OCI-LY7 (cell line): ENCODE measurements around the gene PRKCA. TPM values are rescaled to one million over a fixed set of nuclear protein-coding genes. Genes with fewer than 3 reads are reported as not detected.

Experiments used
- BruUV-seq: library from RNA; stranded (reverse); fragments of 400-500 nt; replicated peaks from 2 replicates; lab custom pipeline; 2021; lab: Mats Ljungman, UMichigan
- CTCF ChIA-PET: fragments of 300-600 bp; sonication (Branson Sonifier 250); formaldehyde crosslinking; loops from one replicate; lab custom pipeline; 2022; ENCODE audit warnings: antibody characterized with exemption; ENCODE audit not compliant: unreplicated experiment; lab: Charles Lee
- POLR2A ChIA-PET: fragments of 300-600 bp; sonication (Branson Sonifier 250); formaldehyde crosslinking; loops from one replicate; lab custom pipeline; 2022; ENCODE audit warnings: antibody characterized with exemption; lab: Charles Lee
- DNase-seq: peaks from one replicate; pipeline ENCODE4 v3.0.0-alpha.2; 2015; ENCODE audit warnings: low spot score
- H2AFZ ChIP-seq: fragments of 200-600 bp; sonication (generic), shearing (Covaris generic); 2 replicates; pipeline ENCODE4 v1.6.1; 2014; ENCODE audit warnings: mild to moderate bottlenecking, antibody characterized with exemption, low read length, moderate library complexity
- H3K27ac ChIP-seq: fragments of 200-600 bp; sonication (generic); 2 replicates; pipeline ENCODE4 v1.5.1; 2014; ENCODE audit warnings: mixed run types, low read depth, mild to moderate bottlenecking, moderate library complexity, low read length, inconsistent platforms; ENCODE audit not compliant: poor library complexity, severe bottlenecking
- H3K36me3 ChIP-seq: fragments of 200-600 bp; sonication (generic); 2 replicates; pipeline ENCODE4 v1.6.1; 2014; ENCODE audit warnings: mild to moderate bottlenecking, antibody characterized with exemption, low read length, moderate library complexity, mixed read lengths; ENCODE audit not compliant: insufficient read depth
- H3K4me1 ChIP-seq: fragments of 200-600 bp; sonication (generic); 2 replicates; pipeline ENCODE4 v1.5.1; 2014; ENCODE audit warnings: mild to moderate bottlenecking, low read length; ENCODE audit not compliant: insufficient read depth, poor library complexity, severe bottlenecking
- H3K4me2 ChIP-seq: fragments of 200-600 bp; sonication (generic); 2 replicates; pipeline ENCODE4 v1.6.1; 2014; ENCODE audit warnings: mild to moderate bottlenecking, low read length
- H3K4me3 ChIP-seq: fragments of 200-600 bp; sonication (generic); 2 replicates; pipeline ENCODE4 v1.5.1; 2014; ENCODE audit warnings: mild to moderate bottlenecking, low read depth, low read length; ENCODE audit not compliant: poor library complexity, severe bottlenecking
- H3K79me2 ChIP-seq: fragments of 200-600 bp; sonication (generic); 2 replicates; pipeline ENCODE4 v1.6.1; 2016; ENCODE audit warnings: low read depth, mild to moderate bottlenecking, low read length, moderate library complexity, mixed read lengths; ENCODE audit not compliant: insufficient read depth
- H3K9me2 ChIP-seq: fragments of 200-600 bp; sonication (generic); 2 replicates; pipeline ENCODE4 v1.6.1; 2016; ENCODE audit warnings: mild to moderate bottlenecking, low read length, mixed read lengths; ENCODE audit not compliant: insufficient read depth
- H3K9me3 ChIP-seq: fragments of 200-600 bp; sonication (generic); 2 replicates; pipeline ENCODE4 v1.6.1; 2014; ENCODE audit warnings: mild to moderate bottlenecking, mixed run types, low read length, mixed read lengths
- H4K20me1 ChIP-seq: fragments of 200-600 bp; sonication (generic); 2 replicates; pipeline ENCODE4 v1.6.1; 2014; ENCODE audit warnings: mild to moderate bottlenecking, antibody characterized with exemption, low read length, moderate library complexity, mixed read lengths; ENCODE audit not compliant: insufficient read depth
- EZH2phosphoT487 ChIP-seq: fragments of 200-600 bp; sonication (generic); IDR thresholded peaks from 2 replicates; pipeline ENCODE4 v1.6.1; 2018; ENCODE audit warnings: low read depth, borderline replicate concordance, mild to moderate bottlenecking, mixed run types, antibody characterized with exemption, low read length, moderate library complexity, mixed read lengths
- intact Hi-C: fragments of 100-400 bp; cut with micrococcal nuclease; formaldehyde crosslinking; loops from one replicate; pipeline ENCODE4 v1.10.0; 2022; ENCODE audit not compliant: unreplicated experiment
- total RNA-seq, 2 experiments: library from RNA; depleted of rRNA in 1 of 2; stranded (reverse); fragments of >200 nt in 1 of 2; shearing (Covaris generic) in 1 of 2; gene quantifications; 2 replicates each; pipeline ENCODE4 v1.2.3, GENCODE V29; 2014 to 2022
- TF ChIP-seq, protein P1 (sequence below): fragments of 200-600 bp; sonication (generic); conservative IDR thresholded peaks from 2 replicates; pipeline ENCODE4 v1.5.1; 2014; ENCODE audit warnings: mild to moderate bottlenecking, antibody characterized with exemption, low read length, moderate library complexity, mixed read lengths

PRKCA gene
- total RNA-seq, 2 experiments from 2014 or later: 6.6 to 32.1 TPM

GRCh38 chr17:66678061-66678460, 375.6 kb downstream of the PRKCA start:
- TF ChIP-seq EZH2phosphoT487: no peak
- TF ChIP-seq, protein P1, sequence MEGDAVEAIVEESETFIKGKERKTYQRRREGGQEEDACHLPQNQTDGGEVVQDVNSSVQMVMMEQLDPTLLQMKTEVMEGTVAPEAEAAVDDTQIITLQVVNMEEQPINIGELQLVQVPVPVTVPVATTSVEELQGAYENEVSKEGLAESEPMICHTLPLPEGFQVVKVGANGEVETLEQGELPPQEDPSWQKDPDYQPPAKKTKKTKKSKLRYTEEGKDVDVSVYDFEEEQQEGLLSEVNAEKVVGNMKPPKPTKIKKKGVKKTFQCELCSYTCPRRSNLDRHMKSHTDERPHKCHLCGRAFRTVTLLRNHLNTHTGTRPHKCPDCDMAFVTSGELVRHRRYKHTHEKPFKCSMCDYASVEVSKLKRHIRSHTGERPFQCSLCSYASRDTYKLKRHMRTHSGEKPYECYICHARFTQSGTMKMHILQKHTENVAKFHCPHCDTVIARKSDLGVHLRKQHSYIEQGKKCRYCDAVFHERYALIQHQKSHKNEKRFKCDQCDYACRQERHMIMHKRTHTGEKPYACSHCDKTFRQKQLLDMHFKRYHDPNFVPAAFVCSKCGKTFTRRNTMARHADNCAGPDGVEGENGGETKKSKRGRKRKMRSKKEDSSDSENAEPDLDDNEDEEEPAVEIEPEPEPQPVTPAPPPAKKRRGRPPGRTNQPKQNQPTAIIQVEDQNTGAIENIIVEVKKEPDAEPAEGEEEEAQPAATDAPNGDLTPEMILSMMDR: no peak
- POLR2A ChIA-PET: interaction anchor here (0.8 kb wide), 1 partner anchor 14 kb away, joined by 4 read pairs; no protein-coding TSS in a partner anchor
- H4K20me1 ChIP-seq: no peaks in the 10 kb centered on the region
- BruUV-seq: no TSS peak
- H3K9me2 ChIP-seq: no peaks in the 10 kb centered on the region
- H2AFZ ChIP-seq: no peak overlapping the region
- no peaks in the 10 kb centered on the region for H3K9me3 ChIP-seq
- no peaks in the 10 kb centered on the region for H3K36me3 ChIP-seq
- H3K27ac ChIP-seq: no peak overlapping the region
- CTCF ChIA-PET: no interaction called here
- H3K4me1 ChIP-seq: peaks cover 12% of the 10 kb centered on the region
- H3K79me2 ChIP-seq: no peaks in the 10 kb centered on the region
- DNase-seq: no peak
- H3K4me2 ChIP-seq: no peak overlapping the region
- no peak overlapping the region for H3K4me3 ChIP-seq
- intact Hi-C loops: no loop called here

GRCh38 chr17:66678827-66679226, 376.4 kb downstream of the PRKCA start:
- no peaks in the 10 kb centered on the region for H3K9me2 ChIP-seq
- H3K4me1 ChIP-seq: peaks cover 5% of the 10 kb centered on the region
- no peaks in the 10 kb centered on the region for H3K79me2 ChIP-seq
- H3K36me3 ChIP-seq: no peaks in the 10 kb centered on the region
- ChIA-PET CTCF (no interaction called here), POLR2A (interaction anchor here (0.8 kb wide), 1 partner anchor 13 kb away, joined by 4 read pairs; no protein-coding TSS in a partner anchor)
- H4K20me1 ChIP-seq: no peaks in the 10 kb centered on the region
- no peak for TF ChIP-seq EZH2phosphoT487
- TF ChIP-seq, protein P1: no peak
- BruUV-seq: no TSS peak
- no peak overlapping the region for H3K27ac ChIP-seq
- H3K4me3 ChIP-seq: no peak overlapping the region
- DNase-seq: no peak
- H3K9me3 ChIP-seq: no peaks in the 10 kb centered on the region
- intact Hi-C loops: no loop called here
- no peak overlapping the region for H3K4me2 ChIP-seq
- H2AFZ ChIP-seq: no peak overlapping the region

GRCh38 chr17:66679631-66680517, 377.5 kb downstream of the PRKCA start:
- no peak for DNase-seq
- H3K4me2 ChIP-seq: no peak overlapping the region
- H3K79me2 ChIP-seq: no peaks in the 10 kb centered on the region
- POLR2A ChIA-PET: interaction anchor here (0.6 kb wide), 1 partner anchor 11 kb away, joined by 4 read pairs; no protein-coding TSS in a partner anchor
- no peaks in the 10 kb centered on the region for H3K9me3 ChIP-seq
- intact Hi-C loops: no loop called here
- no peak overlapping the region for H3K4me3 ChIP-seq
- no peak overlapping the region for H2AFZ ChIP-seq
- H3K4me1 ChIP-seq: no peaks in the 10 kb centered on the region
- TF ChIP-seq EZH2phosphoT487: no peak
- TF ChIP-seq, protein P1: no peak
- no peak overlapping the region for H3K27ac ChIP-seq
- no peaks in the 10 kb centered on the region for H3K36me3 ChIP-seq
- no peaks in the 10 kb centered on the region for H4K20me1 ChIP-seq
- CTCF ChIA-PET: no interaction called here
- no peaks in the 10 kb centered on the region for H3K9me2 ChIP-seq
- no TSS peak for BruUV-seq
